ENCODE results near the gene TSC22D3. TPM values are rescaled to one million over a fixed set of nuclear protein-coding genes. Genes with fewer than 3 reads are reported as not detected.
A peak's percentile ranks its signal among the peaks of the same experiment; 100 is the strongest.

TSC22D3 gene
- total RNA-seq, 2 donors from 2014 or later, result 144 to 147 TPM

- Histone ChIP-seq H3K4me1 (peaks cover 92% of the 10 kb centered on the region), H3K36me3 (replicated peaks in 1 of 2; ENCODE audit: insufficient read depth in 1 of 2, low read depth in 2 of 2) (no peaks in the 10 kb centered on the region), H3K27ac (peak overlapping the region; percentile 60 to 87 (median 84)), H3K4me3 (no peak overlapping the region), H3K27me3 (no peaks in the 10 kb centered on the region), H3K9me3 (no peaks in the 10 kb centered on the region)
- intact Hi-C loops (cut with DNase I), result no loop called here
- ATAC-seq, result peak; percentile 37
- peak in 2 of 4 donors; percentile 52 to 66 for DNase-seq
- 12 to 31% methylated on average over 6 to 8 of the region's 9 CpGs for WGBS, 2 donors
- no peak for TF ChIP-seq POLR2A (IDR thresholded peaks at IDR 0.05)
- TF ChIP-seq, protein P1, sequence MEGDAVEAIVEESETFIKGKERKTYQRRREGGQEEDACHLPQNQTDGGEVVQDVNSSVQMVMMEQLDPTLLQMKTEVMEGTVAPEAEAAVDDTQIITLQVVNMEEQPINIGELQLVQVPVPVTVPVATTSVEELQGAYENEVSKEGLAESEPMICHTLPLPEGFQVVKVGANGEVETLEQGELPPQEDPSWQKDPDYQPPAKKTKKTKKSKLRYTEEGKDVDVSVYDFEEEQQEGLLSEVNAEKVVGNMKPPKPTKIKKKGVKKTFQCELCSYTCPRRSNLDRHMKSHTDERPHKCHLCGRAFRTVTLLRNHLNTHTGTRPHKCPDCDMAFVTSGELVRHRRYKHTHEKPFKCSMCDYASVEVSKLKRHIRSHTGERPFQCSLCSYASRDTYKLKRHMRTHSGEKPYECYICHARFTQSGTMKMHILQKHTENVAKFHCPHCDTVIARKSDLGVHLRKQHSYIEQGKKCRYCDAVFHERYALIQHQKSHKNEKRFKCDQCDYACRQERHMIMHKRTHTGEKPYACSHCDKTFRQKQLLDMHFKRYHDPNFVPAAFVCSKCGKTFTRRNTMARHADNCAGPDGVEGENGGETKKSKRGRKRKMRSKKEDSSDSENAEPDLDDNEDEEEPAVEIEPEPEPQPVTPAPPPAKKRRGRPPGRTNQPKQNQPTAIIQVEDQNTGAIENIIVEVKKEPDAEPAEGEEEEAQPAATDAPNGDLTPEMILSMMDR (IDR thresholded peaks at IDR 0.05), result no peak
Measured at GRCh38 chrX:107730991-107731766, 44.4 kb downstream of the TSC22D3 start.

GRCh38 chrX:107730298-107730655 is 45.3 kb downstream of the TSC22D3 start:
- DNase-seq (no peak), ATAC-seq (no peak)
- H3K4me3 ChIP-seq, result no peak overlapping the region
- peaks cover 92% of the 10 kb centered on the region for H3K4me1 ChIP-seq
- peak overlapping the region; percentile 29 to 87 (median 84) for H3K27ac ChIP-seq
- 25% methylated on average over 1 of the region's 1 CpG; no CpG with 5 or more reads in 1 of the 2 donors for WGBS, 2 donors
- H3K27me3 ChIP-seq, result no peaks in the 10 kb centered on the region
- H3K9me3 ChIP-seq, result no peaks in the 10 kb centered on the region
- TF ChIP-seq POLR2A (IDR thresholded peaks at IDR 0.05), result no peak
- TF ChIP-seq, protein P1 (IDR thresholded peaks at IDR 0.05), result no peak
- no peaks in the 10 kb centered on the region for H3K36me3 ChIP-seq (replicated peaks in 1 of 2; ENCODE audit: insufficient read depth in 1 of 2, low read depth in 2 of 2)
- intact Hi-C loops (cut with DNase I), result no loop called here

DNA sequence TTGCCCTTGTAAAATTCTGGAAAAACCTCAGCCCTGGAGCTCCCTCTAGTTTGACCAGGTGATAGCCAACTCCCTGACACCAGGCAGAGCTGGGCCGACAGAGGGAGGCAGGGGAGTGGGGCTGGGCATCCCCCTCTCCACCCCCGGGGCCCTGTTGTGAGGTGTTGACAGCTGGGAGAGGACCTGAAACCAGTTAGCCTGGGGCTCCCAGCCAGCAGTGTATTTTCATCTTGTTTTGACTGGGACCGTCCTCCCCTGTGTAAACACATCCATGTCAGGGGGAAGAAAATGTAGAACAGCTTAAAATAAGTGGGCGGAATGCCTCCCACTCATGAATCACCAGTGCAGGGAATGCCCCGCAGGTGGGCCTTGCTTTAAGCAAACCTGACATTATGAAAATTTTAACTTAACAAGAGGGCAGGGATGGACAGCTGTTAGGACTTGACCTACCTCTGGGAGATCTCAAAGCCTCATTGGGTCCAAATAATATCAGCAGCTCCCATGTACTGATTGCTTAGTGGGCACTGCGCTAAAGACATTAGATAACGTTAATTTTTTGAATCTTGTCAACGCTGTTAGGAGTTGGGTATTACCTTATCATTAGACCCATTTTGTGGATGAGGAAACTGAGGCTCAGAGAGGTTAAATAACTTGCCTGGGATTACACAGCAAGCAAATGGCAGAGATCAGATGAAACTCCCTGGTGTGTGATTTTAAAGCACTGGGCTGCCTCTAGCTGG is 45.9 kb downstream of the TSC22D3 start:
- Histone ChIP-seq H3K27ac (peak overlapping the region; percentile 29 to 87 (median 84)), H3K27me3 (no peaks in the 10 kb centered on the region), H3K36me3 (replicated peaks in 1 of 2; ENCODE audit: insufficient read depth in 1 of 2, low read depth in 2 of 2) (no peaks in the 10 kb centered on the region), H3K4me3 (no peak overlapping the region), H3K4me1 (peaks cover 92% of the 10 kb centered on the region), H3K9me3 (no peaks in the 10 kb centered on the region)
- intact Hi-C loops (cut with DNase I), result no loop called here
- TF ChIP-seq, protein P1 (IDR thresholded peaks at IDR 0.05), result peak in 1 of 7 experiments; percentile 1
- no peak for TF ChIP-seq POLR2A (IDR thresholded peaks at IDR 0.05)
- WGBS, 2 donors, result 62 to 75% methylated on average over 5 to 8 of the region's 8 CpGs
- ATAC-seq (no peak), DNase-seq (peak in 2 of 4 donors; percentile 41 to 51)

DNA sequence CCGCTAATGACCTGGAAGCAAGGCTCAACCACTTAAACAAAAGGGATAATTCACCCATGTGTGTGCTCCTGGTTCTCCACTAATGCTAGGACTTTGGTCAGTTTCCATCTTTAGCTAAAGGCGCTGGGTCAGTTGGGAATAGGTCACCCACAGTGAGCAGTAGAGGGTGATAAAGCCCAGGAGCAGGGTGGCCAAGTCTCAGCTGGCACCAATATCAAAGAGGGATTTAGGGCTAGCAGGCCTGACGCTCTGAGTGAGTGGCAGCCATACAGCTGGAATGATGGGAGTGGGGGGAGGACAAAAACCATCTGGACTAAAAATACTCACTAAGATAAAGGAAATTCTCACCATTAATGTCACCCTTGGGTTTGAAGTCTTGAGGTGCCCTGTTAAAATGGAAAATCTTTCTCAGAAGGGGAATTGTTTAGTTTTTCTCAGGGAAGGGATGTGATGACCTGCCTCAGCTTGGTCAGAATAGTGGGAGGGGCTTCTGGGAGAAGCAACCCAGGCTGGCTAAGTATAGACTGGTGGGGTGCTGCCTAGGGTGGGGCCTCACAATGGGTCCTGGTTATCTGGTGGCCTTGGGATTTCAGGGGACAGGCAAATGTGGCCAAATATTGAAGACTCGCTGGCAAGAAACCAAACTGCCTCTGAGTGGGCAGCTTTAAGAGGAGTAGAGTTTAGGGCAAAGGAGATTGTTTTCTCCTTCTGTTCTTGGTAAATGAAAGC is 47.1 kb downstream of the TSC22D3 start:
- Histone ChIP-seq H3K27ac (peak overlapping the region in 3 of 4 donors; percentile 84 to 87 (median 85)), H3K36me3 (replicated peaks in 1 of 2; ENCODE audit: insufficient read depth in 1 of 2, low read depth in 2 of 2) (no peaks in the 10 kb centered on the region), H3K4me3 (no peak overlapping the region), H3K4me1 (peaks cover 92% of the 10 kb centered on the region), H3K9me3 (no peaks in the 10 kb centered on the region), H3K27me3 (no peaks in the 10 kb centered on the region)
- TF ChIP-seq, protein P1 (IDR thresholded peaks at IDR 0.05), result no peak
- ATAC-seq (no peak), DNase-seq (no peak)
- 51 to 68% methylated on average over 3 to 4 of the region's 4 CpGs for WGBS, 2 donors
- intact Hi-C loops (cut with DNase I), result no loop called here
